NCI-H2029 treated with DMSO at 0.1 percent for 48 hours (cell line): ENCODE data around the gene AMMECR1.
A peak's percentile ranks its signal among the peaks of the same experiment; 100 is the strongest.
"Not testable (repeated sequence)": the region's sequence is repeated elsewhere in the genome, so short reads cannot be mapped to it uniquely, and the experiment has no call there.

Experiments
- DNase-seq: peaks from one replicate; lab custom pipeline; 2025; lab: John Stamatoyannopoulos, UW

Gene AMMECR1

GRCh38 chrX:110170029-110170428 lies 147.9 kb downstream of the AMMECR1 start:
- no peak for DNase-seq

GRCh38 chrX:110168585-110168984 lies 149.3 kb downstream of the AMMECR1 start:
- no peak for DNase-seq

GRCh38 chrX:110167952-110168451 lies 149.9 kb downstream of the AMMECR1 start:
- no peak for DNase-seq

GRCh38 chrX:110163488-110163887 lies 154.4 kb downstream of the AMMECR1 start:
- no peak for DNase-seq

GRCh38 chrX:110162867-110163266 lies 155.0 kb downstream of the AMMECR1 start:
- DNase-seq, result no peak

GRCh38 chrX:110162131-110162530 lies 155.8 kb downstream of the AMMECR1 start:
- DNase-seq, result no peak

GRCh38 chrX:110161361-110161686 lies 156.6 kb downstream of the AMMECR1 start:
- DNase-seq, result no peak

GRCh38 chrX:110159865-110160264 lies 158.0 kb downstream of the AMMECR1 start:
- no peak for DNase-seq

- DNase-seq, result no peak
These were observed 158.7 kb downstream of the AMMECR1 start for GRCh38 chrX:110159235-110159634.

- no peak for DNase-seq
These were observed 160.4 kb downstream of the AMMECR1 start for GRCh38 chrX:110157444-110157843.

- no peak for DNase-seq
These were observed 161.6 kb downstream of the AMMECR1 start for GRCh38 chrX:110156167-110156754.

GRCh38 chrX:110155759-110156158 lies 162.1 kb downstream of the AMMECR1 start:
- DNase-seq, result no peak

GRCh38 chrX:110154328-110154727 lies 163.6 kb downstream of the AMMECR1 start:
- DNase-seq, result not testable (repeated sequence)

GRCh38 chrX:110153896-110154295 lies 164.0 kb downstream of the AMMECR1 start:
- DNase-seq, result no peak

GRCh38 chrX:110153244-110153643 lies 164.6 kb downstream of the AMMECR1 start:
- DNase-seq, result no peak

- peak; percentile 9 for DNase-seq
These were observed 171.4 kb downstream of the AMMECR1 start for GRCh38 chrX:110146521-110146920.

GRCh38 chrX:110145854-110146253 lies 172.0 kb downstream of the AMMECR1 start:
- no peak for DNase-seq

- DNase-seq, result no peak
These were observed 172.6 kb downstream of the AMMECR1 start for GRCh38 chrX:110145311-110145710.
